Activated CD8-positive, alpha-beta memory T cell treated with anti-CD3 and anti-CD28 coated beads for 36 hours (primary cell): ENCODE measurements around the gene RABEPK. TPM values are rescaled to one million over a fixed set of nuclear protein-coding genes. Genes with fewer than 3 reads are reported as not detected.
"Not testable (repeated sequence)": the region's sequence is repeated elsewhere in the genome, so short reads cannot be mapped to it uniquely, and the experiment has no call there.

Experiments used
- CTCF ChIA-PET: fragments of 350-600 bp; sonication (Branson Sonifier 250); formaldehyde crosslinking; loops from one replicate; lab custom pipeline; 2021; ENCODE audit warnings: antibody characterized with exemption; lab: Charles Lee
- POLR2A ChIA-PET: fragments of 350-600 bp; sonication (Branson Sonifier 250); formaldehyde crosslinking; loops from one replicate; lab custom pipeline; 2021; ENCODE audit warnings: antibody characterized with exemption; lab: Charles Lee
- total RNA-seq, 2 experiments: library from RNA; stranded (reverse); gene quantifications; one replicate each; pipeline ENCODE4 v1.2.3, GENCODE V29; 2021

Gene RABEPK
- total RNA-seq, 2 experiments from 2014 or later: 40.0 to 41.6 TPM

- ChIA-PET POLR2A (interaction anchor here (0.6 to 3.3 kb wide), 4 partner anchors 39 to 378 kb away, joined by 3 to 14 read pairs (median 4); partner anchors contain the start of gene RABEPK), CTCF (interaction anchor here (3.8 kb wide), 1 partner anchor 22 kb away, joined by 17 read pairs; the partner anchor contains the start of gene GAPVD1)
Observed at GRCh38 chr9:125239631-125240597, 39.6 kb downstream of the RABEPK start.

GRCh38 chr9:125240649-125240999, 40.3 kb downstream of the RABEPK start:
- POLR2A ChIA-PET: interaction anchor here (0.9 to 5.0 kb wide), 5 partner anchors 21 to 378 kb away, joined by 3 to 49 read pairs (median 6); partner anchors contain the start of genes ARPC5L and GAPVD1

GRCh38 chr9:125241000-125241862, 40.9 kb downstream of the RABEPK start, which contains the start of gene HSPA5:
TSS of gene HSPA5 (minus strand) at chr9:125241343. CDS start at chr9:125241126, 217 bp downstream.
- ChIA-PET POLR2A (interaction anchor here (0.6 to 5.0 kb wide), 18 partner anchors 11 to 388 kb away, joined by 3 to 49 read pairs (median 4); partner anchors contain the start of genes ARPC5L, GAPVD1, GOLGA1 and RABEPK), CTCF (interaction anchor here (0.5 to 3.8 kb wide), 2 partner anchors 21 to 356 kb away, joined by 3 to 17 read pairs; partner anchors contain the start of gene GAPVD1)

More at GRCh38 chr9:125240649-125240999, 40.3 kb downstream of the RABEPK start:
- CTCF ChIA-PET: interaction anchor here (3.8 kb wide), 1 partner anchor 22 kb away, joined by 17 read pairs; the partner anchor contains the start of gene GAPVD1

- POLR2A ChIA-PET: interaction anchor here (0.6 to 5.0 kb wide), 16 partner anchors 12 to 389 kb away, joined by 3 to 49 read pairs (median 4); partner anchors contain the start of genes ARPC5L, GAPVD1, GOLGA1 and RABEPK
- CTCF ChIA-PET: interaction anchor here (0.5 to 3.8 kb wide), 3 partner anchors 18 to 357 kb away, joined by 3 to 17 read pairs (median 3); partner anchors contain the start of gene GAPVD1
Observed at GRCh38 chr9:125241863-125242739, 41.8 kb downstream of the RABEPK start.

GRCh38 chr9:125243792-125244260, 43.5 kb downstream of the RABEPK start:
- POLR2A ChIA-PET: interaction anchor here (5.0 kb wide), 1 partner anchor 18 kb away, joined by 49 read pairs; the partner anchor contains the start of gene GAPVD1

DNA sequence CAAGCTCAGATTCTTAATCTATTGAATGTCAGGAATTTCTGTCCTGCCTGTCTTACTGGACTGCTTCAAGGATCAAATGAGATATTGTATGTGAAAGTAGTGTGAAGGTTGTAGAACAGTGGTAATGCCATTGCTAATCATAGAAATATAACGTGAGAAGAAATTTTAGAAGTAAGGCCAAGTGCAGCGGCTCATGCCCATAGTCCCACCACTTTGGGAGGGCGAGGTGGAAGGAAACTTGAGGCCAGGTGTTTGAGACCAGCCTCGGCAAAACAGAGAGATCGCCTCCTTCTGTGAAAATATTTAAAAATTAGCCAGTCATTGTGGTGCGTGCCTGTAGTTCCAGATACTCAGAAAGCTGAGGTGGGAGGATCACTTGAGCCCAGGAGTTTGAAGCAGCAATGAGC, 45.9 kb downstream of the RABEPK start:
- ChIA-PET POLR2A (no interaction called here), CTCF (no interaction called here)

More at GRCh38 chr9:125243792-125244260, 43.5 kb downstream of the RABEPK start:
- CTCF ChIA-PET: interaction anchor here (1.1 to 3.8 kb wide), 2 partner anchors 14 to 18 kb away, joined by 3 to 17 read pairs; partner anchors contain the start of gene GAPVD1

GRCh38 chr9:125254231-125254630, 53.9 kb downstream of the RABEPK start:
- POLR2A ChIA-PET: no interaction called here
- CTCF ChIA-PET: no interaction called here

DNA sequence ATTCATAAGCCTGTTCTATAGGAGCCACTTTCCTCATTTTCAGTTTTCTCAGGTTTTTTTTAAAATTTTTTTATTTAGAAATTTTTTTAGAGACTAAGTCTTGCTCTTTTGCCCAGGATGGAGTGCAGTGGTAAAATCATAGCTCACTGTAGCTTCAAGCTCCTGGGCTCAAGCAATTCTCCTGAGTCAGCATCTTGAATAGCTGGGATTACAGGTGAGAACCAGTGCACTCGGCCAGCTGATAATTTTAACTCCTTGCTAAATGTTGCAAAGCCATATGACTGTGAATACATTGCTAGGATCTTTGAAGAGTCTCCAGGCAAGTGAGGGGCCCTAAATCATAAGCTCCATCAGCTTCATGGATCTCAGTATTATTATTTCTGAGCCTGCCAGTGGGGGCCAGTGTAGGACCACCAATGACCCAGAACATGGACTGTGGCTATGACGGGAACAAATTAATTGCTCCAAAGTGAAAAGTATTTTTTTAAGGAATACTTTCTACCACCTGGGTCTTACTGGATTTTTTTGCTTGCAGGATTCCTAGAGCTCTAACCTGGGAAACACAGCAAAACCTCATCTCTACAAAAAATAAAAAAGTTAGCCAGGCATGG, 55.5 kb downstream of the RABEPK start:
- POLR2A ChIA-PET: interaction anchor here (0.5 to 1.2 kb wide), 4 partner anchors 14 to 83 kb away, joined by 4 to 10 read pairs (median 6); partner anchors contain the start of gene HSPA5
- CTCF ChIA-PET: no interaction called here

GRCh38 chr9:125258160-125258785, 57.9 kb downstream of the RABEPK start:
- POLR2A ChIA-PET: no interaction called here
- CTCF ChIA-PET: interaction anchor here (1.0 kb wide), 1 partner anchor 15 kb away, joined by 3 read pairs; no protein-coding TSS in a partner anchor

DNA sequence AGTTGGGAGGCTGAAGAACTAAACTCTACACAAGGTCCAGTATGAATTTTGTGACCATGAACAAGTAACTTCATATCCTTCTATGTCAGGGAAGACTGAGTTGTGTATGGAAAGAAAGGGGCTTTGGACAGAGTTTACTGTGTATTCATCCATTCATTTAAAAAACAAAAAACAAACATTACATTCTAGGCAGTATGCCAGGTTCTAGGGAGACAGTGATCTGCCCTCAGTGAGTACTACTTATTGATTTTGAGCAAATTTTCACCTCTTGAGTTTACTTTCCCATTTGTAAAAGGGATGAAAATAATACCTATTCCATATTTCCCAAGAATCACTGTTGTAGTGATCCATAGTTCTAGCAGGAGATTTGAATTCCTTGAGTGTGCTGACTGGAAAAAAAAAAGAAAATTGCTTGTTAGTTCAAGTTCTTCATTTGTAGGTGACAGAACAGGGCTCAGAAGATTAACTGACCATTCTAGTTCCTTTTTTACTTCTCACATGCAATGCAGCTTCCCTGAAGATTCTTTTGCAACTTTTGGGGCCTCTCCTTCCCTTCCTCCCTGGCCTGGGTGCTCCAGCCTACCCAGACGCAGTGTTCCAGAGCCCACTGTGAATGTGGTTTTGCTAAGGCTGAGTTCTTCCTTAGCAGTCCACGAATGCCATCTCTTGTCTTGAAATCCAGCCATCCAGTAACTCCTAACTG, 58.6 kb downstream of the RABEPK start:
- ChIA-PET CTCF (no interaction called here), POLR2A (no interaction called here)

- ChIA-PET CTCF (interaction anchor here (0.6 kb wide), 1 partner anchor 58 kb away, joined by 3 read pairs; no protein-coding TSS in a partner anchor), POLR2A (interaction anchor here (0.6 to 4.4 kb wide), 6 partner anchors 18 to 843 kb away, joined by 5 to 49 read pairs (median 6); partner anchors contain the start of gene HSPA5)
Observed at GRCh38 chr9:125260561-125260960, 60.2 kb downstream of the RABEPK start.

GRCh38 chr9:125261501-125262293, 61.4 kb downstream of the RABEPK start, which contains the start of gene GAPVD1:
TSS of gene GAPVD1 (plus strand) at chr9:125261826. CDS start at chr9:125298922, 37,096 bp downstream.
- CTCF ChIA-PET: interaction anchor here (0.6 to 2.5 kb wide), 4 partner anchors 14 to 322 kb away, joined by 3 to 17 read pairs (median 4); partner anchors contain the start of gene HSPA5
- POLR2A ChIA-PET: interaction anchor here (0.6 to 4.4 kb wide), 5 partner anchors 19 to 844 kb away, joined by 4 to 49 read pairs (median 6); partner anchors contain the start of gene HSPA5

GRCh38 chr9:125262294-125262991, 62.1 kb downstream of the RABEPK start:
- POLR2A ChIA-PET: interaction anchor here (0.6 to 4.4 kb wide), 2 partner anchors 20 to 106 kb away, joined by 6 to 49 read pairs; partner anchors contain the start of gene HSPA5

DNA sequence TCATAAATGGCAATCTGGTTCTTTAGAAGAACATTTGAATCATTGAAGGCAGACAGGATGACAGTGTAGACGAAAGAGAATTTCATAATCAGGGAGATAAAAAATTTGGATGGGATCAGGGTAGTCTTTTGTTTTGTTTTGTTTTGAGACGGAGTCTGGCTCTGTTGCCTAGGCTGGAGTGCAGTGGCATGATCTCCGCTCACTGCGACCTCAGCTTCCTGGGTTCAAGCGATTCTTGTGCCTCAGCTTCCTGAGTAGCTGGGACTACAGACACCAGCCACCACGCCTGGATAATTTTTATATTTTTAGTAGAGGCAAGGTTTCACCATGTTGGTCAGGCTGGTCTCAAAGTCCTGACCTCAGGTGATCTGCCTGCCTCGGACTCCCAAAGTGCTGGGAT, 63.7 kb downstream of the RABEPK start:
- POLR2A ChIA-PET: interaction anchor here (4.4 kb wide), 1 partner anchor 21 kb away, joined by 49 read pairs; the partner anchor contains the start of gene HSPA5
- CTCF ChIA-PET: not testable (repeated sequence)

More at GRCh38 chr9:125262294-125262991, 62.1 kb downstream of the RABEPK start:
- CTCF ChIA-PET: interaction anchor here (2.5 kb wide), 1 partner anchor 20 kb away, joined by 17 read pairs; the partner anchor contains the start of gene HSPA5
